GM21717 (cell line): ENCODE data around the gene POU2F3.
A peak's percentile ranks its signal among the peaks of the same experiment; 100 is the strongest.

ENCODE experiments used
- ATAC-seq: cut with Tn5 transposase; IDR thresholded peaks from one replicate; pipeline ENCODE4 v1.9.1; 2021; ENCODE audit warnings: mild to moderate bottlenecking, moderate library complexity; ENCODE audit not compliant: unreplicated experiment

POU2F3 gene

DNA sequence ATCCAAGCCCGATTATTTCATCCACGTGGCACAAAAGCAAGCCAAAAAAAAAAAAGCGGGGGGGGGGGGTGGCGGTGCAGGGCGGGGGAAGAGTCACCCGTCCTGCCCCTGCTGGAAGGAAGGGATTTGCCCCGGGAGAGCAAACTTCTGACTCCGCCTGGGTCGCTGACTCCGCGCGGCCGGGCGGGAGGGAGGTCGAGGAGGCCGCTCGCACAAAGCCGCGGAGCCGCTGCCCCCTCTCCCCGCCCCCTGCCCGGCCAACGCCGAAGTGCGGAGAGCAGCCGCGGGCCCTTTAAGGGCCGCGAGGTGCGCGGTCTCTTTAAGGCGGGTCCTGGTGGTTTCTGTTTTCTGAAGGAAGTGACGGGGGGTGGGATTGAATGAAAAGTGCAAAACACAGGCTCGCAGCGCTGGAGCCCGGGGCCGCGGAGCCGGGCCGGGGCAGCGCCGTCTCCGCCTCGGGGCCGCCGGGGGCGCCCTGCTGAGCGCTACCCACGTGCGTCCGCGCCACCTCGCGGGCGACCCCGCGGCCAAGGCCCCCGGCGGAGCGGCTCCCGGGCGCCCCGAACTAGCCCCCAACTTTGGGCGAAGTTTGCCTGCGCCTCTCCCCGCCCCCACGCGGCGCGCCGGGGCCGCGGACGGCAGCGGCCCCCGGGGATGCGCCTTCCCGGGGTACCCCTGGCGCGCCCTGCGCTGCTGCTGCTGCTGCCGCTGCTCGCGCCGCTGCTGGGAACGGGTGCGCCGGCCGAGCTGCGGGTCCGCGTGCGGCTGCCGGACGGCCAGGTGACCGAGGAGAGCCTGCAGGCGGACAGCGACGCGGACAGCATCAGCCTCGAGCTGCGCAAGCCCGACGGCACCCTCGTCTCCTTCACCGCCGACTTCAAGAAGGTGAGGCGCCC lies 29.1 kb upstream of the POU2F3 start, which contains the start of gene OAF:
Gene OAF (plus strand): TSS at position 407 of the 896 bp plus-strand sequence. CDS start 248 bp downstream, at position 655.
- ATAC-seq, result peak; percentile 77

DNA sequence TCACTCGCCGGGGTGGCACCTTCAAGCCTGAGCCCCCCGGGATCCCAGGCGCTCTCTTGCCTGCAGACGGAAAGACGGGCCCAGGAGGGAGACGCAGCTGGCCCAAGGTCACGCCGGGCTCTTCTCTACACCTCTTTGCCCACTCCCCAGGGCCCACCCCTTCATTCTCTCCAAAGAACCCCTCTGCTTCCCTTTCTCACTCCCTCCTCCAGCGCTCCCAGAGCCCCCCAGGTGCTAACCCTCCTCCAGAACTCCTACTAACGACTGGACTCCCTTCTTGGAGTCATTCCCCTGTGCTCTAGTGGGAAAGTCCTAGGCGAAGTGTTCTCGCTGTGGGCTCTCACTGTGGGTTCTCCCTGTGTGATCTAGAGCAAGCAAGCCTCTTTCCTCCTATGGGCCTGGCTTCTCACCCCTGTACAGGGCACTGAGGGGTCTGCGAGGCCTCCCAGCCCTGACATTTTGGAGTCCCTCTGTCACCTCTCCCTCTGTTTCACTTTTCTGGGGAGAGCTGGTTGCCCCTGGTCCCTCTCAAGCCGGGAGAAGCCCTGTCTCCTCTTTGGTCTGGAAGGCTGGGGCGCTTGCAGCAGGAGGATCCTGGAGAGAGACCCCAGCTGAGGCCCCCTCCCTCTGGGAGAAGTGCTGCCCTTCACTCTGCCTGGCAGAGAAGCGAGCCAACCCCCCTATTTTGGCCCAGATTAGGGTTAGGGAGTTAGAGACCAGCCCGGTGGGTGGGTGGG lies 28.2 kb upstream of the POU2F3 start:
- ATAC-seq, result no peak

DNA sequence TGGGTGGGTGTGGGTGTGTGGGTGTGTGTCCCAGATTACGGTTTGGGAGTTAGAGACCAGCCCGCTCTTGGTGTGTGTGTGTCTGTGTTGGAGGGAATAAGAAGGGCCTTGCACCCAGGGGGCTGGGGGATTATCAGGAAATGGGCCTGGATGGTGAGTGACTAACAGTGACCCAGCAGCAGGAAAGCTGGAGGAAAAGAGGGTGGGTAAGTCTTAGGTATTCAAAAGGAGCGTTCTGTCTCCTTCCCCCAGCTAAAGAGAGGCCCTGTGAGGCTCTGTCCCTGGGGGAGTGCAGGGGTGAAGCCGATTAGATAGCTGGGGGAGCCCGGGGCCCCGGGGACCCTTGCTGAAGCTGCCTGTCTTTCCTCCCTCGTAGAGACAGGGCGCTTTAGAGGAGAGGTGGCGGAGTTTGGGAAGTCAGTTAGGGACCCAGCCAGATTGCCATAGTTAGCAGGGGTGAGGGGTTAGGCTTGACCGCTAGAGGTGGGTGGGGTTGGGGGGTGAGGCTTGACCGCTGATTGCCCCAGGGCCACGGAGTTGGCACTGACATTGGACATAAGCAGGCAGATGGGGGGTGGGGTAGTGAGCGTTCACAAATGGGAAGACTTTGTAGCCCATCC lies 27.6 kb upstream of the POU2F3 start:
- ATAC-seq, result no peak

DNA sequence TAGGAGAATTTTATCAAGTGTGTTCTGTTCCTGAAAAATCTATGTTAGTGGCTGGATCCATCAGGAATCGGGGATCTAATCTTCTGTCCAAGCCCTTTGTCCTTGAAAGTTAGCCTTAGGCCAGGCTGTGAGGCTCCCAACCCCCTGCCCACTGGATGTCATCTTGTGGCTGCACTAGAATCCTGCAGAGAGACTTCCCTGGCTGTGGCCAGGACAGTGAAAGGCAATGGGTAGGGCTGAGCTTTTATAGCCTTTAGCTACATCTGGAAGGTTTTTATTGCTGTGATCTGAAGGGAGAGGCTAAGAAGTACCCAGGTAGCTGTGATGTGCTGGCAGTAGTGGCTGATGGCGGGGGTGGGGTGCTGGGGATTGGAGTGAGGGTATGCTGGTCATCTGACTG lies 27.0 kb upstream of the POU2F3 start:
- no peak for ATAC-seq

DNA sequence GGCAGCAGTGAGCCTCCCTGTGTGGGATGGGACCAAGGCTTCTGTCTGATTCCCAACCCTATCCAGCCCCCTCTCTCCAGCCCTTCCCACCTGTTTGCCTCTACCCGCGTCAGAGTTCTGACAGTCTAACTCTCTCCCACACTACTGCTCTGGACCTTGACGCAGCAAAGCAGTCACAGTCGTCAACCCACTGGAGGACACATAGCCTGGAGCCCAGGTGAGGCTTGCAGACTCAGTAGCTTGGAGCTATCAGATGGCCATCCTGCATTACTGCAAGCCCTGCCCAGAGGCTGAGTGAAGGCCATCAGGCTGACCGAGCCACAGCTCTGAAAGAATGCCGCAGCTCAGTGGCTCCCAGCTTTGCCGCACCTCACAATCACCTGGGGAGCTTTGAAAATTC lies 25.4 kb upstream of the POU2F3 start:
- no peak for ATAC-seq

DNA sequence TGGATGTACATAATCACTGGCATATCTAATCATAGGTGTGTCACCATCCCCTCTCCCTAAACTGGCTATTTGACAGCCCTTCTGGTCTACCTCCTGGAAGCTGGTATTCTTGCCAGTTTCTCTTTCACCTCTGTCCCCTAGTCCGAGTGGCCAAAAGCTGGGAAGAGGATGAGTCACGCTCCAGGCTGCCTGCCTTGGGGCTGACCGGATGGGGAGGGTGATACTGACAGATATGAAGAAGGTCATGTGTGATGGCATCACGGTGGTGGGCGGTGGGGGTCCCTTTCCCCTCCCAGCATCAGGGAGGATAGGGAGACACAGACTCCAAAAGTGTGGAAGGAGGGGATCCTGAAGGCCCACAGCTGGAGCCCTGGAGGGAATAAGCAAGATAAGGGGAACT lies 24.3 kb upstream of the POU2F3 start:
- ATAC-seq, result no peak

DNA sequence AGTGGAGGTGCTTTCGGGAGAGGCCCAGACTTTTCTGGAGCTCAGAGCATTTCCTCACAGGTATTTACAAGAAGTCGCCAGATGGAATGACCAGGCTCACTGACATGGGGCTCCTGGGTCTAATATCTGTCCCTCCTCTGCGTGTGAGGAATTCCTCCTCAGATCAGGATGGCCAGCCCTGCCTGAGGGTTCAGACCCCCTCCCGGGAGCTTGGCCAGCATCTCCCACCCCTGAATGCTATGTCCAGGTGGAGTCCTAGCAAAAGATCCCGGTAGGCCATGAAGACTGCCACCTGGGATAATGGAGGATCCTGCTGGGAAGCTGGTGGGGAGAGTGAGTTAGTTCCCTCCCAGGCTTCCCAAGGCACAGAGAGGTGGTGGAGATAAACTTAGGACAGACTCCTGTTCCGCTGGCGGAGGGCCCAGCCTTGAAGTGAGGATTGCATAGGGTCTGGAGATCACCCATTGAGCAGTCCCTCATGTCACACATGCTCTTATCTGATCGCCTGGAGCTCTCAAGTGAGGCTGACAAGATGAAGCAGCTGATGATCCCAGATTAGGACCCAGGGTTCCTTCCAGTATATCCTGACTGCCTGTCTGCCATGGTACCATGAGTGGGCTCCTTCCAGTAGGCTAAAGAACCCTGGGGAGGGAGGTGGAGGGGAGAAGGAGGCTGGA lies 23.4 kb upstream of the POU2F3 start:
- ATAC-seq, result no peak

DNA sequence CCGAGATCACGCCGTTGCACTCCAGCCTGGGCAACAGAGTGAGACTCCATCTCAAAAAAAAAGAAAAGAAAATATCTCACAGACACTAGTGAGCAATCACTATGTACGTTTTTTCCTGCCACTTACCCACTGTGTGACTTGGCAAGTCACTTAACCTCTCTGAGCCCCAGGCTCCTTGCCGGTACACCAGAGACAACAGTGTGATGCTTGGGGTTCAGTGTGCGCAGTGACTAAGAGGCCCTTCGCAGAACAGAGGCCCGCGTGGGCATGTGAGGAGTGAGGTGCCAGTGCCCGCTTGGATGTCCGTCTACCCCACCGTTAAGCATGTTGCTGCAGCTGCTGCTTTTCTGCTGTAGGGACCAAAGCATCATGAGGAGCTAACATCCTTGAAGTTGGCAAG lies 22.4 kb upstream of the POU2F3 start:
- no peak for ATAC-seq

DNA sequence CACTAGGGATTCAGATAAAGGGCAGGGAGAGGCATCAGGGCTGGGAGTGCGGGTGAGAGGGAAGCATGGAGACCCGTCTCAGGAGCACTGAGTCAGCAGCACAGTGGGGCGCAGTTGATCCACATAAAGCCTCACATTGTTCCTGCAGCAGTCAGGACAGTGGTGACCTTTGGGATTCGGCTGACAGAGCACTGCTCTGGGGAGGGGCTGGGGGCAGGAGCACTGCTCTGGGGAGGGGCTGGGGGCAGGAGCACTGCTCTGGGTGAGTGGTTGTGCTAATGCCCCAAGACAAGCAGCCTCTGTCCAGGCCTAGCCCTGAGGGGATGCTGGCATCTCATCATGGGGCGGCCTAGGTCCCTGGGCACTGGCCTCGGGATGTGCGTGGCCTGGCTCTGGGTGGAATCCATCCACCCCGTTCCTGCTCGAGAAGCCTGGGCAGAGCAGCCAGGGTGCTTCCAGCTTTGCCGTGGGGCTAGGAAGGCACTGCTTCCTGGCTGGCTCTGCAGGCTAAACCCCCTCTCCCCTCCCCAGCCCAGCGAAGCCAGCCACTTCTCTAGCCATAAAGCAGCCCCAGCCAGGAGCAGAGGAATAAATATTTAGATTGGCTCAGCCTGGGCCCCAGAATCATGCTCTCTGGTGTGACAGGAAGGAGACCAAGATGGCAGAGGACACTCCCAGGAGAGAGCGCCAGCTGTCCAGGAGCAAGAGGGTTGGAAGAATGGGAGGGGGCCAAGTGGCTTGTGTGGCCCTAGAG lies 21.8 kb upstream of the POU2F3 start:
- no peak for ATAC-seq

DNA sequence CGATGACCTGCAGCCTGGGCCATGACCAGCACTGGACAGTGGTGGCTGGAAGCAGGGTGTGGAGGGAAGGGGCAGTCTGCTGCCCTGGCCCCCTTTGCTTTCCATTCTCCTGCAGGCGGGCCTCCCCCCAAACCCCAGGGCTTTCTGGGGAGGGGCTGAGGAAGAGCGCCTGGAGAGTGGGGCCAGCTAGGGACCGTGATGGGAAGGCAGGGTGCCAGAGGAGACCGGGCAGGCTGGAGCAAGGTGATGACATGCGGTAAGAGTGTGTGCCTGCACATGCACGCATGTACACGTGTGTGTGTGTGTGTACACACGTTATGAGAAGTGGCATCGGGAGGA lies 21.3 kb upstream of the POU2F3 start:
- ATAC-seq, result no peak

DNA sequence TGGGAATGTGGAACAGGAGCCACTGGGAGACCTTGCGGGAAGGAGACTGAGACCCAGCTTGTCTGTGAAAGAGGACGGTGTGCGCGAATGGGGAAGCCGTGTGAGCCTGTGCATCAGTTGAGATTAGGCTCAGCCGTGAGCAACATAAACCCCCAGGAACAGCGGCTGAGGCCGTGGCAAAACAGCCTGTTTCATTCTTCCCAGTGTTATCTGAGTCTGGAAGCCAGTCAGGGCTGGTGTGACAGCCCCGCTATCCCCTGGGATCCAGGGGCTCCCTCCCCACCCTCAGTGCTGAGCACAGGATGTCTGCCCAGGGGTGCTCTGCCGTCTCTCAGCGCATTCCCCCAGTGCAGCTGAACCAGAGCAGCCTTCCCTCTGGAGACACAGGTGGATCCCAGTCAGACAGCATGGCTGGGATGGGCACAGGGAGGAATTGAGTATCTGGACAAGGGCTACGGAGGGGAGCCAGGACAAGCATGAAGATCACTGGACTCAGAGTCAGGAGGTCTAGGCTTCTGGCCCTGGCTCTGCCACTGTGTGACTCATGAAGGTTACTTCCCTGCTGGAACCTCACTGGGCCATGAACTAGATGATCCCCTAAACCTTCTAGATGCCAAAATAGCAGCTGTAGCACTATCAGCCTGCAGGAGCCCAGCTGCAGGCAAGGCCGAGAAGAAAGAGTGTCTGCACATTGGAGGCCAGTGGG lies 20.6 kb upstream of the POU2F3 start:
- no peak for ATAC-seq

DNA sequence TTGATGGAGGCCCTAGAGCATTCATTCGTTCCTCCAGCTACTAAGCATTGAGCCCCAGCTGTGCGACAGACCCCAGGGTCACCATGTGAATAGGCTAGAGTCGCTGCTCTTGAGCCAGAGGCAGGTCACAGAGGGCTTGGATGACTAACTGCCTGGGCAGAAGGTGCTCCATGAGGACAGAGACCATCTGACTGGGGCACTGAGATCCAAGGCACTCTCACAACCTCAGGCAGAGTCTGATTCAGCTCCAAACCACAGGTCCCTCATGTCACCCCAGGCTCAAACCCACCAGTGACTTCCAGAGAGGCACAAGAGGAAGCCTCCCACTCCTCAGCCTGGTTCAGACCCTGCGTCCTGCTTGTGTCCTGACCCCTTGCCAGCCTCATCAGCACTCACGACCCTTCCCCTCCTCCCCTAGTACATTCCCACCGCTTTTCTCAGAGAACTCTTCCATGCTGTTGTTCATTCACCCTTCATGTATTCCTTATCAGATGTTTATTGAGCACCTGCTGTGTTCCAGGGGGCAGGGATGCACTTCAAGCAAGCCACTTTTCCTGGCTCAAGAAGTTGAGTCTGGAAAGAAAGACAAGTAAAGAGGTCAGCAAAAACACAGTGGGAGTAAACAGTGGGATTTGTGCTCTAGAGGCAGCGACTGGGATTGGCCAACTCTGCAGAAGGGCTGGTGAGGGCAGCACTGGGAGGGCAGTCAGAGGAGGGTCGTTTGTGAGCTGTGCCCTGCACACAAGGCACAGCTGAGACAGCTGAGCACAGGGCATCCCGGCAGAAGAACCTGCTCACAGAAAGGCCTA lies 19.8 kb upstream of the POU2F3 start:
- ATAC-seq, result no peak

DNA sequence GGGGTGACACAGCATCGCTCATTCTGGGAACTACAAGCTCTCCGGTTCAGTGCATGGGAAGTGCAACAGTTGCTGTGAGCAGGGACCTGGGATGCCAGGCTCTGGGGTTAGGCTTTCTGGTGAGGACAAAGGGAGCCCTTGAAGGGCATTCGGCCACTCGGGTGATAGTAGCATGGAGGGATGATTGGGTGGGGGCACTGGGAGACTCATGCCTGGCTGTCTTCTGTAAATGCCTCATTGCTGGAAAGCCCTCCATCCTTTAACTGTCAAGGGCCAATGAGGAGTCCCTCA lies 19.2 kb upstream of the POU2F3 start:
- ATAC-seq, result no peak

DNA sequence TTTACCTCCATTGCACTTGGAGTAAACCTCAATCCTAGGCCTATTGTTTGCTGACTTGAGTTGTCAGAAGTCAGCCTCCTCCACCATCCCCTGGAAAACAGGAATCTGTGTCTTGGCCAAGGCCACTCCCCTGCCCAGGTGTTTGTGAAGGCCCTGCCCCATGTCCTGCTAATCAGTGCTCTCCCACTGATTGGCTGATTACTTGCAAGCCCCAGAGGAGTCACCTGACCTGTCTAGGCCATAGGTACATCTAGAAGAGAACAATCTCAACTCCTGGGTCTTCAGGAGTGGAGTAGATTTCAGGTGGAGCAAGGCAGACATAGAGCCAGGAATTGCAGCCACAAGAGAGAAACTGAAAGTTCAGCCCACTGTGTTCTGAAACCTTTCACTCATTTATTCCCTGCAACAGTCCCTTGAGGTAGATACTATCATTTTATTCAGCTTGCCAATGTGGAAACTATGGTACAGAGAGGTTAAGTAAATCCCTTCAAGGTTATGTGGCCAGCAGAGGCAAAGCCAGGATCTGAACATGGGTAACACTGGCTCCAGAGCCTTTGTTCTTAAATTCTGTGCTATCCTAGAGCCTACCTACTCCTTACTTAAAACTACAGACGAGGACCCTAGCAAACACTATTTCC lies 18.7 kb upstream of the POU2F3 start:
- no peak for ATAC-seq

DNA sequence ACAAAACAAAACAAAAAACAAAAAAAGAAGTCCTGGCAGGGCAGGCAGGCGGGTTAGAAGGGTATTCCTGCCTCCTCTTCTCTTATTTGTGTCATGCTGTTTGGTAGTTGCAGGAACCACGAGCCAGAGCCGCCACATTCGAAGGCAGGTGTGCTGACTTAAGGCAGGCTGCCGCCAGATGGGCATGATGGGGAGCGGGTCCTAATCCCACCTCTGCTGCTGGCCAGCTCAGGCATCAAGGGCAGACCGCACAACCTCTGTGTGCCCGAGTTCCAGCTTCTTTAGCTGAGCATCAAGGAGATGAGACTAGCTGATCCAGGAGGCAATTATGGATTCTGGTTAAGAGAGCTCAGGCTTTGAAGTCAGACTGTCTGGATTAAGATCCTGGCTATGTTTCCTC lies 17.0 kb upstream of the POU2F3 start:
- ATAC-seq, result no peak

DNA sequence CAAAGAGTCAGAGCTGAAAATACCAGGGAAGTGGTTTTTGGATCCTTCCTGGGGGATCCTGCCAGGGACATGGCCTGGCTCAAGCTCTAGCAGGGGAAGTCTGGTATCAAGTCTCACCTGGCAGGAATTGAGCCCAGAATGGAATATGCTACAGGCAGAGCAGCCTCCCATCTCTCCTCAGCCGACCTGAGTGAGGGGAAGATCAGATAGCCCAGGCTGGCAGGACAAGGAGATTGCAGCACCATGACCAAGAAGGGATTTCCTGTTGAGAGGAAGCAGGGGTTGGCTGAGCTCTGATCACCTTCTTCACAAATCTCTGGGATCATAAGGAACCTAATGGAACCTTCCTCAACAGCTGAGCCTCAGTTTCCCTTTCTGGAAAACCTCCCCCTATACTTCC lies 16.1 kb upstream of the POU2F3 start:
- no peak for ATAC-seq

DNA sequence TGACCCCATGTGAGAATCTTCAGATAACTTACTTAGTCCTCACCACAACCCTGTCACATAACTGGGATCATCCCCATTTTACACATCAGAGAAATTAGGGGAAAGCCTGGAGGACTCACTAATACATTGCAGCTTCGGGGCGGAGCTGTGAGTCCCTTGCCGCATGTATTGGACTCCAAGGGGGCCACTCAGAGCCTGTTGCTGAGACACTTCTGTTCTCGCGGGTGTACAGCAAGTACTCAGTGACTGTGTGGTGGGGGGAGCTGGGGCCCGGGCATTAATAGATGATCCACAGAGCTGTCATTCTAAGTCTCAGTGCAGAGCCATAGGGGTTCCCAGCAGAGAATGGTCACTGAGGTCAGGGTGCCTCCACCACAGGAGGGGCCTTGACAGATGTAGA lies 15.6 kb upstream of the POU2F3 start:
- ATAC-seq, result no peak

DNA sequence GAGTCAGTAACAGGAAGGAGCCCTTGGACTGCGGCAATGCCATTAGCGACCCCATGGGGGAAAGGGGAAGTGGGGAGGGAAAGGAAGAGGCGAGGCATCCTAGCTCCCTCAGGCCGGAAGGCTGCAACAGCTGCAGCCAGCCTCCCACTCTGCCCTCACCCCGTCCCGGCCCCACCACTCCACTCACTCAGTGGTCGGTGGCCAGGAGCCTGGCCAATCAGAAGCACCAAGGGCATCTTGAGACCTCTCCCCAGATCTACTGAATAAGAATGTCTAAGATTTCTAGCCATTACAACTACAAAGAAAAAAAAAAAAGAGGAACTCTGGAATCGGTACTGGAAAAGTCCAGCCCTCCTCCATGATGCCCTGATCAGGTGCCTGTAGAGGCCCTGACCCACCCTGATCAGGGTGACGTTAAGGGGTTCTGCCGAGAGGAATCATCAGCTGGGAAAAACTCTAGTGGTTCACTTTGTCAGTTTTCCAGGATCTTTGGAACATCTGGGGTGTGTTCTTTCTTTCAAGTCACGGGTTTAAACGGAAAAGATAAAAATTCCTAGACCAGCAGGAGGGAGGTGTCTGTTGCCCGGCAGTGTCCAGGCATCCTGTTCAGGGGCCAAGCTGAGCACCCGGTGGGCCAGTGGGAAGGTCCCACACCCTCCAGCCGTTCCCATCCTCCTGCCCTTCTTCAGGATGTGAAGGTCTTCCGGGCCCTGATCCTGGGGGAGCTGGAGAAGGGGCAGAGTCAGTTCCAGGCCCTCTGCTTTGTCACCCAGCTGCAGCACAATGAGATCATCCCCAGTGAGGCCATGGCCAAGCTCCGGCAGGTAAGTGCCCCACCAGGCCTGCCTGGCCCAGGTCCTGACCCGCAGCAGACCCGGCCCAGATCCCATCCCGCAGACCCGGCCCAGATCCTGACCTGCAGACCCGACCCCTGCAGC lies 14.7 kb upstream of the POU2F3 start:
- no peak for ATAC-seq
